T-helper 2 cell treated with Interferon-gamma antibody and Interleukin-4, amounts not matched to agents 5 μg/mL and 100 μg/mL, for 36 hours (primary cell): ENCODE measurements around the gene SYNGR3.
"Not testable (repeated sequence)": the region's sequence is repeated elsewhere in the genome, so short reads cannot be mapped to it uniquely, and the experiment has no call there.

Experiments
- DNase-seq: peaks from one replicate; pipeline ENCODE4 v3.0.0; 2021; ENCODE audit warnings: low spot score
- H3K27ac Mint-ChIP-seq: one replicate; pipeline ENCODE4 v1.8.0; 2021; ENCODE audit warnings: mild to moderate bottlenecking, mixed read lengths
- H3K27me3 Mint-ChIP-seq: one replicate; pipeline ENCODE4 v1.8.0; 2021; ENCODE audit warnings: low read depth, mixed read lengths
- H3K36me3 Mint-ChIP-seq: one replicate; pipeline ENCODE4 v1.8.0; 2021; ENCODE audit warnings: low read depth, mixed read lengths
- H3K4me1 Mint-ChIP-seq: one replicate; pipeline ENCODE4 v1.8.0; 2021; ENCODE audit warnings: low read depth, mixed read lengths
- H3K4me3 Mint-ChIP-seq: one replicate; pipeline ENCODE4 v1.8.0; 2022; ENCODE audit warnings: mild to moderate bottlenecking, moderate library complexity, mixed read lengths
- H3K9me3 Mint-ChIP-seq: one replicate; pipeline ENCODE4 v1.8.0; 2021; ENCODE audit warnings: mixed read lengths

Gene SYNGR3

DNA sequence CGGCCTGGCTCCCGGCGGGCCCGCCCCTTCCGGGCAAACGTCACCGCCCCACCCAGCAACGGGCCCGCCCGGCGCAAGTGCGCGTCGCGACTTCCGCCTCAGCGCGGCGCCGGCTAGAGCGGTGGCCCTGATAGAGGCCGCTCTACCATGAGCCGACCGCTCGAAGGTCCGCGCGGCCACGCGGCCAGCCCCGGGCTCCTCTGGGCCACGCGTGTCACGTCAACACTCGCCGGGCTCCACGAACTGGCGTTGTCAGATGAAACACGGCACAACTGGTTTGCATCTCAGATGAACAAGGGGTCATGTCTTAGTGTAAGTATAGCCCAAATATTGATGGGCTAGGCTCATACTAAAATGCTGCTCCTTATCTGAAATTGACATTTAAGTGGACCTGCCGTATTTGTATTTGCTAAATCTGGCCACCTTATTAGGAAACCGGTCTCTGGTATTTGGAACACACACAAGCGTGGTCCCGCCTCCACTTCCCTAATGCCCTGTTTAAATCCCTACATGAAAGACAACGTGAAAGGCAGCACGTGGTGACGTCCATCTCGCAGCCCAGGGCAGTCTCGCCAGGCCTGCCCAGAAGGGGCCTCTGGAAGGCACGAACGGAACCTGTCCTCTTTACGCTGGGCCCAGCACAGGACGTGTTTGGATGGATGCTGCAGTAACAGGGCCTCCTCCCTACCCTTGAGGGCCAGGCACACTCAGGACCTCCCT lies 20.2 kb downstream of the SYNGR3 start, which contains the start of gene ZNF598:
TSS of gene ZNF598 (minus strand) at position 31 of the 720 bp plus-strand sequence.
- H3K36me3 Mint-ChIP-seq, result peaks cover 9% of the 10 kb centered on the region
- H3K9me3 Mint-ChIP-seq, result no peaks in the 10 kb centered on the region
- H3K4me3 Mint-ChIP-seq, result peak within 1 kb of the TSS; percentile 90
- peaks cover 25% of the 10 kb centered on the region for H3K4me1 Mint-ChIP-seq
- DNase-seq, result peak; percentile 82
- H3K27ac Mint-ChIP-seq, result peak within 1 kb of the TSS; percentile 98
- H3K27me3 Mint-ChIP-seq, result no peaks in the 10 kb centered on the region

DNA sequence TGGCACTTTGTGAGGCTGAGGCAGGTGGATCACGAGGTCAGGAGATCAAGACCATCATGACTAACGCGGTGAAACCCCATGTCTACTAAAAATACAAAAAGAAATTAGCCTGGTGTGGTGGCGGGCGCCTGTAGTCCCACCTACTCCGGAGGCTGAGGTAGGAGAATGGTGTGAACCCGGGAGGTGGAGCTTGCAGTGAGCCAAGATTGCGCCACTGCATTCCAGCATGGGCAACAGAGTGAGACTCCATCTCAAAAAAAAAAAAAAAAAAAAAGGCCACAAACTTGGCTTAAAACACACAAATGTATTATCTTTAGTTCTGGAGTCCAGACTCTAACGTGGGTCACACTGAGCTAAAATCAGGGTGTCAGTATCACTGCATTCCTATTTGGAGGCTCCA lies 22.0 kb downstream of the SYNGR3 start:
- not testable (repeated sequence) for H3K36me3 Mint-ChIP-seq, H3K9me3 Mint-ChIP-seq, H3K4me3 Mint-ChIP-seq

GRCh38 chr16:2013527-2013926 lies 23.8 kb downstream of the SYNGR3 start:
- H3K4me1 Mint-ChIP-seq, result peaks cover 7% of the 10 kb centered on the region
- H3K27me3 Mint-ChIP-seq, result peaks cover 3% of the 10 kb centered on the region
- H3K27ac Mint-ChIP-seq, result peak overlapping the region; percentile 2
- peaks cover 2% of the 10 kb centered on the region for H3K36me3 Mint-ChIP-seq
- H3K9me3 Mint-ChIP-seq, result no peaks in the 10 kb centered on the region
- DNase-seq, result no peak
- H3K4me3 Mint-ChIP-seq, result no peak overlapping the region

More for the DNA sequence above, 22.0 kb downstream of the SYNGR3 start:
- not testable (repeated sequence) for H3K27ac Mint-ChIP-seq, DNase-seq, H3K27me3 Mint-ChIP-seq
- peaks cover 21% of the 10 kb centered on the region for H3K4me1 Mint-ChIP-seq

DNA sequence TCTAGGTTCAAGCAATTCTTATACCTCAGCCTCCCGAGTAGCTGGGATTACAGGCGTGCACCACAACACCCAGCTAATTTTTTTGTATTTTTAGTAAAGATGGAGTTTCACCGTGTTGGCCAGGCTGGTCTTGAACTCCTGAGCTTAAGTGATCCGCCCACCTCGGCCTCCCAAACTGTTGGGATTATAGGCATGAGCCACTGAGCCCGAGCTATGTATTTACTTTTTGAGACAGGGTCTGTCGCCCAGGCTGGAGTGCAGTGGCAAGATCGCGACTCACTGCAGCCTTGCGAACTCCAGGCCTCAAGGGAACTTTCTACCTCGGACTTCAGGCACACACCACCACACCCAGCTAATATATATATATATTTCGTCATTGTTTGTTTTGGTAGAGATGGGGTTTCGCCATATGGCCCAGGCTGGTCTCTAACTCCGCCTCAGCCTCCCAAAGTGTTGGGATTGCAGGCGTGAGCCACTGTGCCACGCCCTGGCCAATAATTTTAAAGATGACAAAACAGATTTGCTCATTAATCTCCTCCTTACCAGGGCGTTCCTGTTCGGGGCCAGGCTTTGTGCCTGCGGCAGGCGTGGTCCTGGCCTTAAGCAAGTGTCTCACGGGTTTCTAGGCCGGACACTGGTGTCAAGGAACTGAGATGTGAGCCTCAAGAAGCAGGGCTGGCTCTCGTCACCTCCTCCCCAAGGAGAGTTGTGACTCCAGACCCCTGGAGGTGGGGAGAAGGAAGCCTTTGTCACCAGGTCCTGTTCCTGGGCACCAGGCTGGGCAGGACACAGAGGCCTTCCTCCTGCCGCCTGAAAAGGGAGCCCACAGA lies 25.6 kb downstream of the SYNGR3 start:
- H3K4me1 Mint-ChIP-seq, result peaks cover under 1% of the 10 kb centered on the region
- peaks cover 10% of the 10 kb centered on the region for H3K27me3 Mint-ChIP-seq

DNA sequence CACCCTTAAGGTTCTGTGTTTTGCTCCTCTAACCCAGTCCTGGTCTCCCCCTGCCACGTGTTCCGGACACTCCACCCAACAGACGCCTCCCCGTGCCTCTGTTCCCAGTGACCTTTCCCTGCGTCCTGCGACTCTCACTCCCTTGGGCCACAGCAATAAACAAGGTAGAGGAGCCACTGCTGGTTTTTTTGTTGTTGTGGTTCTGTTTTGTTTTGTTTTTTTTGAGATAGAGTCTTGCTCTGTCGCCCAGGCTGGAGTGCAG lies 26.1 kb downstream of the SYNGR3 start:
- no peaks in the 10 kb centered on the region for H3K9me3 Mint-ChIP-seq
- no peak for DNase-seq
- H3K27ac Mint-ChIP-seq, result no peak overlapping the region
- no peak overlapping the region for H3K4me3 Mint-ChIP-seq
- no peaks in the 10 kb centered on the region for H3K36me3 Mint-ChIP-seq
- H3K4me1 Mint-ChIP-seq, result no peaks in the 10 kb centered on the region
- peaks cover 14% of the 10 kb centered on the region for H3K27me3 Mint-ChIP-seq

More for the DNA sequence above, 25.6 kb downstream of the SYNGR3 start:
- Mint-ChIP-seq H3K4me3 (no peak overlapping the region), H3K36me3 (no peaks in the 10 kb centered on the region), H3K9me3 (no peaks in the 10 kb centered on the region), H3K27ac (no peak overlapping the region)
- no peak for DNase-seq

- peaks cover 20% of the 10 kb centered on the region for H3K27me3 Mint-ChIP-seq
- H3K27ac Mint-ChIP-seq, result no peak overlapping the region
- no peaks in the 10 kb centered on the region for H3K4me1 Mint-ChIP-seq
- no peaks in the 10 kb centered on the region for H3K9me3 Mint-ChIP-seq
- DNase-seq, result no peak
- no peak overlapping the region for H3K4me3 Mint-ChIP-seq
- H3K36me3 Mint-ChIP-seq, result no peaks in the 10 kb centered on the region
Measured at GRCh38 chr16:2016407-2016922, 26.7 kb downstream of the SYNGR3 start.

DNA sequence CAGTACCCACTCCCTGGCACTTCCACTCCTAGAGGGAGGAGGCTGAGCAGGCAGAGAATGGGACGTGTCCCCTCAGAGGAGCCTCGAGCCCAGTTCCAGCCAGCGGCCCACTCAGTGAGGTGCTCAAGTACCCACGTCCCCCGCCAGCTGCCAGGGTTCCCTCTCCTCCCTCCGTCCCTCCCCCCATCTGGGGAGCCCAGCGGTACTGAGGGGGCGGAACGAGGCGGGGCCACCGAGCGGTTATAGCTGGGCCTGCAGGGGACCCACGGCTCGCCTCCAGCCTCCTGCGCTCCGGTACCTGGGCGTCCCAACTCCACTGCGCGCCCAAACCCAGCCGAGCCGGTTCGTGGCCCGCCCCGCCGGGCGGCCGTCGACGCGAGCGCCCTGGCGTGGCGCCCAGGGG lies 29.7 kb downstream of the SYNGR3 start, which contains the start of gene NPW:
TSS of gene NPW (plus strand) at position 268 of the 403 bp plus-strand sequence.
- Mint-ChIP-seq H3K36me3 (no peaks in the 10 kb centered on the region), H3K9me3 (no peaks in the 10 kb centered on the region), H3K27me3 (peaks cover 31% of the 10 kb centered on the region), H3K4me3 (peak within 1 kb of the TSS; percentile 26), H3K27ac (no peak within 1 kb of the TSS), H3K4me1 (peaks cover 11% of the 10 kb centered on the region)
- no peak for DNase-seq

DNA sequence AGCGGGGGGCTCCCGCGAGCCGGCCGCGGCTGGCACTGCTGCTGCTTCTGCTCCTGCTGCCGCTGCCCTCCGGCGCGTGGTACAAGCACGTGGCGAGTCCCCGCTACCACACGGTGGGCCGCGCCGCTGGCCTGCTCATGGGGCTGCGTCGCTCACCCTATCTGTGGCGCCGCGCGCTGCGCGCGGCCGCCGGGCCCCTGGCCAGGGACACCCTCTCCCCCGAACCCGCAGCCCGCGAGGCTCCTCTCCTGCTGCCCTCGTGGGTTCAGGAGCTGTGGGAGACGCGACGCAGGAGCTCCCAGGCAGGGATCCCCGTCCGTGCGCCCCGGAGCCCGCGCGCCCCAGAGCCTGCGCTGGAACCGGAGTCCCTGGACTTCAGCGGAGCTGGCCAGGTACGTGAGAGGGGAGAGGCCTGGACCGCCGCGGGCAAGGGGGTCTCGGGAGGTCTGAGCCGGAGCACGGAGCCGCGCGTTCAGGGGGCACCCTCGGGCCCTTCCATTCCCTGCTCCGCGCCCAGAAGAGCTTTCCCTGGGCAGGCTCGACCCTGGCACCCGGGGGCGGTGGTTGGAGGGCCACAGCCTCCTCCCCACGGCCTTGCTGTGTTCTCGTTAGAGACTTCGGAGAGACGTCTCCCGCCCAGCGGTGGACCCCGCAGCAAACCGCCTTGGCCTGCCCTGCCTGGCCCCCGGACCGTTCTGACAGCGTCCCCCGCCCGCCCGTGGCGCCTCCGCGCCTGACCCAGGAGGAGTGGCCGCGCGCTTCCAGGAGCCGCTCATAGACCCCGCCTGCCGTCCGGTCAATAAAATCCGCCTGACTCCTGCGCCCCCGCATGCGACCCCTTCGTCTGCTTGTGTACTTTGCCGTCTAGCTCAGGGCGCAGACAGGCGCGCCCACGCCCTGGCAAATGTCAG lies 30.4 kb downstream of the SYNGR3 start:
- H3K36me3 Mint-ChIP-seq, result no peaks in the 10 kb centered on the region

GRCh38 chr16:2022723-2023091 lies 32.9 kb downstream of the SYNGR3 start:
- peak overlapping the region; percentile 71 for H3K4me3 Mint-ChIP-seq
- H3K27ac Mint-ChIP-seq, result no peak overlapping the region
- peaks cover 11% of the 10 kb centered on the region for H3K4me1 Mint-ChIP-seq
- H3K27me3 Mint-ChIP-seq, result peaks cover 43% of the 10 kb centered on the region
- DNase-seq, result no peak
- no peaks in the 10 kb centered on the region for H3K9me3 Mint-ChIP-seq
- no peaks in the 10 kb centered on the region for H3K36me3 Mint-ChIP-seq

More for the DNA sequence above, 30.4 kb downstream of the SYNGR3 start:
- no peak overlapping the region for H3K27ac Mint-ChIP-seq
- H3K9me3 Mint-ChIP-seq, result no peaks in the 10 kb centered on the region
- no peak for DNase-seq
- H3K4me1 Mint-ChIP-seq, result peaks cover 11% of the 10 kb centered on the region
- peak overlapping the region; percentile 26 for H3K4me3 Mint-ChIP-seq
- peaks cover 33% of the 10 kb centered on the region for H3K27me3 Mint-ChIP-seq

GRCh38 chr16:2023092-2024031 lies 33.6 kb downstream of the SYNGR3 start:
- H3K27ac Mint-ChIP-seq, result peak overlapping the region; percentile 69
- H3K27me3 Mint-ChIP-seq, result peaks cover 47% of the 10 kb centered on the region
- H3K36me3 Mint-ChIP-seq, result no peaks in the 10 kb centered on the region

GRCh38 chr16:2024032-2024420 lies 34.3 kb downstream of the SYNGR3 start:
- Mint-ChIP-seq H3K27me3 (peaks cover 49% of the 10 kb centered on the region), H3K36me3 (no peaks in the 10 kb centered on the region), H3K27ac (peak overlapping the region; percentile 59), H3K4me1 (peaks cover 11% of the 10 kb centered on the region), H3K9me3 (no peaks in the 10 kb centered on the region), H3K4me3 (peak overlapping the region; percentile 28)
- DNase-seq, result no peak

More at GRCh38 chr16:2023092-2024031, 33.6 kb downstream of the SYNGR3 start:
- H3K9me3 Mint-ChIP-seq, result no peaks in the 10 kb centered on the region
- H3K4me3 Mint-ChIP-seq, result peak overlapping the region; percentile 71
- H3K4me1 Mint-ChIP-seq, result peaks cover 11% of the 10 kb centered on the region
- DNase-seq, result peak; percentile 91

DNA sequence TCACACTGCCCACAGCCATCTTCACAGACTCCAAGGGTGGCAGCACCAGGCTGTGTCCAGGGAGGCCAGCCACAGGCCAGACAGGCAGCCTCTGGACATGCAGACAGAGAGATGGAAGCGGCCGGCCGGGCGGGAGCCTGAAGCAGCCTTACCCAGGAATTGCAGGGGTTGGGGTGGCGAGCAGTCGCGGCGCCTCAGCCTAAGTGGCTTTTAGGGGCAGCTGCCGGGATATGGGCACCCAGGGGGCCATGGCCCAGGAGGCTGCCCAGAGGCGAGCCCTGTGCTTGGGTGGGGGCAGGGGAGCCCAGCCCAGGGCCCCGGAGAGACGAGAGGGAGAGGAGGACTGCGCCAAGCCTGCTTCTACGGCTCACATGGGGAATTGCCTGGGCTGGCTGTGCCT lies 35.5 kb downstream of the SYNGR3 start:
- Mint-ChIP-seq H3K4me1 (peaks cover 11% of the 10 kb centered on the region), H3K36me3 (no peaks in the 10 kb centered on the region), H3K9me3 (no peaks in the 10 kb centered on the region), H3K4me3 (peak overlapping the region; percentile 59), H3K27ac (no peak overlapping the region), H3K27me3 (peaks cover 46% of the 10 kb centered on the region)
- no peak for DNase-seq
